Subcutaneous abdominal adipose tissue (tissue), 5 donors: Measurements from ENCODE around the gene SEC24A.
"Not testable (repeated sequence)": the region's sequence is repeated elsewhere in the genome, so short reads cannot be mapped to it uniquely, and the experiment has no call there.

ENCODE experiments used
- H3K27ac ChIP-seq: one replicate; pipeline ENCODE4 v1.7.0; 2013; ENCODE audit warnings: low read depth, mild to moderate bottlenecking, inconsistent platforms, low read length, moderate library complexity
- H3K27me3 ChIP-seq, 5 donors: one replicate each; pipeline ENCODE4 v1.7.0; 2013; ENCODE audit warnings: low read length in 5 of 5, inconsistent platforms in 1 of 5; ENCODE audit not compliant: control insufficient read depth in 5 of 5, insufficient read depth in 4 of 5
- H3K36me3 ChIP-seq, 5 donors: one replicate each; pipeline ENCODE4 v1.7.0; 2013; ENCODE audit warnings: low read length in 5 of 5; ENCODE audit not compliant: control insufficient read depth in 5 of 5, insufficient read depth in 5 of 5
- H3K4me1 ChIP-seq, 5 donors: one replicate each; pipeline ENCODE4 v1.7.0; 2013; ENCODE audit warnings: low read length in 5 of 5, mild to moderate bottlenecking in 3 of 5, moderate library complexity in 1 of 5; ENCODE audit not compliant: control insufficient read depth in 5 of 5, insufficient read depth in 5 of 5
- H3K4me3 ChIP-seq, 5 donors: one replicate each; pipeline ENCODE4 v1.7.0; 2013; ENCODE audit warnings: low read length in 5 of 5, low read depth in 1 of 5
- H3K9ac ChIP-seq, 5 donors: one replicate each; pipeline ENCODE4 v1.7.0; 2013; ENCODE audit warnings: low read length in 5 of 5, mild to moderate bottlenecking in 4 of 5, moderate library complexity in 3 of 5
- H3K9me3 ChIP-seq, 5 donors: one replicate each; pipeline ENCODE4 v1.7.0; 2013; ENCODE audit warnings: low read length in 5 of 5; ENCODE audit not compliant: control insufficient read depth in 5 of 5
- donor health status: healthy.
- donor health status: healthy.
- donor health status: healthy.
- donor health status: healthy.
- donor health status: healthy.

Gene SEC24A

GRCh38 chr5:134648425-134649162, at the start of gene SEC24A:
Gene SEC24A, plus strand, starts transcription at chr5:134648785. Its CDS starts 292 bp downstream, at chr5:134649077.
- Histone ChIP-seq H3K4me3 (peak within 1 kb of the TSS; percentile 83 to 99 (median 97)), H3K27me3 (no peaks in the 10 kb centered on the region), H3K4me1 (peaks cover 3 to 25% (median 18%) of the 10 kb centered on the region in 5 donors), H3K9me3 (no peaks in the 10 kb centered on the region), H3K36me3 (no peaks in the 10 kb centered on the region), H3K9ac (peak within 1 kb of the TSS; percentile 98 to 100 (median 100)), H3K27ac (peak within 1 kb of the TSS; percentile 99)

GRCh38 chr5:134599820-134600219, 48.8 kb upstream of the SEC24A start:
- H3K4me3 ChIP-seq, H3K4me1 ChIP-seq, H3K27me3 ChIP-seq, H3K9me3 ChIP-seq, H3K9ac ChIP-seq, H3K27ac ChIP-seq: not testable (repeated sequence)
- peaks cover 6 to 19% (median 15%) of the 10 kb centered on the region in 5 donors for H3K36me3 ChIP-seq

GRCh38 chr5:134600600-134600999, 48.0 kb upstream of the SEC24A start:
- no peak overlapping the region for H3K9ac ChIP-seq
- no peak overlapping the region for H3K27ac ChIP-seq
- H3K9me3 ChIP-seq: no peaks in the 10 kb centered on the region
- H3K4me3 ChIP-seq: no peak overlapping the region
- no peaks in the 10 kb centered on the region for H3K27me3 ChIP-seq
- H3K36me3 ChIP-seq: peaks cover 9 to 23% (median 22%) of the 10 kb centered on the region in 5 donors
- H3K4me1 ChIP-seq: no peaks in the 10 kb centered on the region

- H3K9ac ChIP-seq: no peak overlapping the region
- no peaks in the 10 kb centered on the region for H3K27me3 ChIP-seq
- no peaks in the 10 kb centered on the region for H3K4me1 ChIP-seq
- H3K9me3 ChIP-seq: no peaks in the 10 kb centered on the region
- no peak overlapping the region for H3K4me3 ChIP-seq
- peaks cover 27 to 44% (median 42%) of the 10 kb centered on the region in 5 donors for H3K36me3 ChIP-seq
- H3K27ac ChIP-seq: no peak overlapping the region
Observed at GRCh38 chr5:134603059-134603458, 45.5 kb upstream of the SEC24A start.

GRCh38 chr5:134604908-134605307, 43.7 kb upstream of the SEC24A start:
- Histone ChIP-seq H3K9me3 (no peaks in the 10 kb centered on the region), H3K4me1 (peaks cover 0 to 5% (median 0%) of the 10 kb centered on the region in 5 donors), H3K36me3 (peaks cover 42 to 60% (median 57%) of the 10 kb centered on the region in 5 donors), H3K27ac (no peak overlapping the region), H3K4me3 (no peak overlapping the region), H3K9ac (no peak overlapping the region), H3K27me3 (no peaks in the 10 kb centered on the region)

- peaks cover 52 to 70% (median 65%) of the 10 kb centered on the region in 5 donors for H3K36me3 ChIP-seq
- H3K27me3 ChIP-seq: no peaks in the 10 kb centered on the region
- no peak overlapping the region for H3K4me3 ChIP-seq
- H3K9me3 ChIP-seq: no peaks in the 10 kb centered on the region
- H3K27ac ChIP-seq: no peak overlapping the region
- H3K4me1 ChIP-seq: peaks cover 0 to 5% (median 0%) of the 10 kb centered on the region in 5 donors
- no peak overlapping the region for H3K9ac ChIP-seq
Observed at GRCh38 chr5:134606726-134607125, 41.9 kb upstream of the SEC24A start.

GRCh38 chr5:134608555-134608954, 40.0 kb upstream of the SEC24A start:
- Histone ChIP-seq H3K4me1 (peaks cover 0 to 5% (median 0%) of the 10 kb centered on the region in 5 donors), H3K9ac (no peak overlapping the region), H3K9me3 (no peaks in the 10 kb centered on the region), H3K4me3 (no peak overlapping the region), H3K27ac (no peak overlapping the region), H3K27me3 (no peaks in the 10 kb centered on the region), H3K36me3 (peaks cover 60 to 77% (median 67%) of the 10 kb centered on the region in 5 donors)

- H3K4me1 ChIP-seq: peaks cover 0 to 5% (median 0%) of the 10 kb centered on the region in 5 donors
- H3K27ac ChIP-seq: no peak overlapping the region
- peaks cover 58 to 76% (median 66%) of the 10 kb centered on the region in 5 donors for H3K36me3 ChIP-seq
Observed at GRCh38 chr5:134609232-134609851, 39.2 kb upstream of the SEC24A start.

GRCh38 chr5:134610725-134611124, 37.9 kb upstream of the SEC24A start:
- Histone ChIP-seq H3K36me3 (peaks cover 56 to 66% (median 60%) of the 10 kb centered on the region in 5 donors), H3K9me3 (no peaks in the 10 kb centered on the region), H3K27ac (no peak overlapping the region), H3K27me3 (no peaks in the 10 kb centered on the region), H3K9ac (no peak overlapping the region), H3K4me3 (no peak overlapping the region), H3K4me1 (peaks cover 0 to 5% (median 0%) of the 10 kb centered on the region in 5 donors)

More at GRCh38 chr5:134609232-134609851, 39.2 kb upstream of the SEC24A start:
- Histone ChIP-seq H3K4me3 (no peak overlapping the region), H3K9ac (no peak overlapping the region), H3K27me3 (no peaks in the 10 kb centered on the region), H3K9me3 (no peaks in the 10 kb centered on the region)

- Histone ChIP-seq H3K9ac (no peak overlapping the region), H3K9me3 (no peaks in the 10 kb centered on the region), H3K36me3 (peaks cover 49 to 60% (median 52%) of the 10 kb centered on the region in 5 donors), H3K27me3 (no peaks in the 10 kb centered on the region), H3K4me1 (peaks cover 0 to 5% (median 0%) of the 10 kb centered on the region in 5 donors), H3K4me3 (no peak overlapping the region), H3K27ac (no peak overlapping the region)
Observed at GRCh38 chr5:134611515-134611914, 37.1 kb upstream of the SEC24A start.
